SH-SY5Y (cell line): ENCODE measurements around the gene TSSC4.

ENCODE experiments used
- GATA2 ChIP-seq: IDR thresholded peaks from 2 replicates; pipeline ENCODE4 v1.6.1; 2011; ENCODE audit warnings: mild to moderate bottlenecking, low read depth, low read length
- GATA3 ChIP-seq: IDR thresholded peaks from 2 replicates; pipeline ENCODE4 v1.6.1; 2011; ENCODE audit warnings: low read depth, mild to moderate bottlenecking, low read length, moderate library complexity

TSSC4 gene

DNA sequence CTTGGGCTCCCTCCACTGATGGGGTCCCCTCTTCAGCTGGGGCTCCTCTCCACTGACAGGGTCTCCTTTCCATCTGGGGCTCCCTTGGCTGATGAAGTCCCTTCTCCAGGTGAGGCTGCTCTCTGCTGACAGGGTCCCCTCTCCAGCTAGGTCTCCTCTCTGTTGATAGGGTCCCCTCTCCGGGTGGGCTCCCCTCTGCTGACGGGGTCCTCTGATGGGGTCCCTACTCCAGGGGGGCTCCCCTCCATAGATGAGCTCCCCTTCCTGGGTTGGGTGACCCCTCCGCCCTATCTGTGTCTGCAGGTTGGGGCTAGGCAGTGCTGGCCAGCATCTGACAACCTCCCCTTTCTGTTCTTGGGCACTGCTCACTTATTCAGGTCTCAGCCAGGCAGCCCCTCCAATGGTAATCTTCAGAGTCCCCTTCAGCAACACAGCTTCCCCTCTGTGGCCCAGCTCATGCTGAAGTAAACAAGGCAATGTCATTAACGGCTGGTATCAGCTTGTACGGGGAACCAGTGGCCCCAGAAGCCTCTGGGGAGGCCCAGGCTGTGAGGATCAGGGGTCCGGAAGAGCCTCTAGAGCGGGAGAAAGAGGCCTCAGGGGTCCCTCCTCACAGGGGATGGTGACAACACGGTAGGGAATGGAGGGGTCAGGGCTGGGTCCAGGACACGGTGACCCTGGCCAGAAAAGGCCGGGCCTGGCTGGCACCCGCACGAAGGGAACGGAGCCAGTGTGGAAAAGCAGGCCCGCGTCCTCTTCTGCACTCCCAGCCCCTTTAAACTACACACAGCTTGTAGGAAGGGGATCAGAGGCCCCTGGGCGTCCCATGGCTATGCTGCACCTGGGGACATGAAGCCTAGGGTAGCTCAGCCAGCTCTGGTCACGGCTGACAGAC is 33.0 kb upstream of the TSSC4 start:
- TF ChIP-seq GATA2: no peak
- no peak for TF ChIP-seq GATA3

DNA sequence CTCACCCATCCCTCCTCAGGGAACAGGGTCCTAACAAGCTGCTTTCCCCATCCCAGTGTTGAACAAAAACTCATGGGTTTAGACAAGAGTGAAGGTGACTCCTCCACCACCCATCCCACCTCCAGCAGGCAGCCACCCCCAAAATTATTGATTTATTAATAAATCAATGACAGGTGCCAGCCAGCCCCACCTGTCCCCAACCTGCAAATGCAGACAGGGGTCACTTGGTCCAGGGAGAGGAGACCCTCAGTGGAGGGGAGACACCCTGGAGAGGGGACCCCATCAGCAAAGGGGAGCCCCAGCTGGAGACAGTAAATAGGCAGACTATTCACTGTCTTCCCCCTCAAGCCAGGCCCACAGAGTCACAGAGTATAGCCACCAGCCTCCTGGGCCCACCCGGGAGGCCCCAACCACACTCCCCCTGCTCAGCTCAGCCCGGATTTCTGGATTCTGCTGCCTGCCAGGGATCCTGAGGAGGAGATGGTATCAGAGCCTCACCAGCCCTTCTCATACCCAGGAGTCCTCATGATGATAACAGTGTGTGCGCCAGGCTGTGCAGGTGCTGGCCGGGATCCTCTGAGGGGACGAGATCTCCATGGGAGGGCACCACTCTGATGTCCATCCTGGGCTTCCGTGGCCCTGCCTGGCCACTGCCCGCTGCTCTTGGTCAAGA is 32.2 kb upstream of the TSSC4 start:
- TF ChIP-seq GATA3 (no peak), GATA2 (no peak)

GRCh38 chr11:2368851-2369180 is 31.7 kb upstream of the TSSC4 start:
- TF ChIP-seq GATA3: no peak
- TF ChIP-seq GATA2: no peak

DNA sequence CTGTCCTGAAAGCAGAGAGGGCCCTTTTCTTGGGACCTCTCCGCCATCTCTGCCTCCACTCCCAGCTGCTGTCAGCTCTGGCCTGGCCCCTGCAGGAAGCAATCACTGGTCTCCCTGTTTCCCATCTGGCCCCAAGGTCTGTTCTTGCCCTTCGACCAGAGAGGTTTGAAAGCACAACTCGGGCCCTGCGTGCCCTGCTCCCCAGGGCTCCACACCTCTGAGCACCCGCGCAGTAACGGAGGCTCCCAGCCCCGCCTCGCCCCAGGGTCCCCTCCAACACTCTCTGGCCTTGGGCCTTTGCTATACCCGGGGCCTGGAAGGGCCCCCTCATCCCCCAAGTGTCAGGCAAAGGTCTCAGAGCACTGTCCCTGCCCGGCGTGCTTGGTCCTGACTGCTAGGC is 31.2 kb upstream of the TSSC4 start:
- no peak for TF ChIP-seq GATA3
- no peak for TF ChIP-seq GATA2

- TF ChIP-seq GATA3 (no peak), GATA2 (no peak)
These were observed 30.7 kb upstream of the TSSC4 start for GRCh38 chr11:2369896-2370295.

- TF ChIP-seq GATA2 (no peak), GATA3 (no peak)
These were observed 25.9 kb upstream of the TSSC4 start for GRCh38 chr11:2374456-2375201.

DNA sequence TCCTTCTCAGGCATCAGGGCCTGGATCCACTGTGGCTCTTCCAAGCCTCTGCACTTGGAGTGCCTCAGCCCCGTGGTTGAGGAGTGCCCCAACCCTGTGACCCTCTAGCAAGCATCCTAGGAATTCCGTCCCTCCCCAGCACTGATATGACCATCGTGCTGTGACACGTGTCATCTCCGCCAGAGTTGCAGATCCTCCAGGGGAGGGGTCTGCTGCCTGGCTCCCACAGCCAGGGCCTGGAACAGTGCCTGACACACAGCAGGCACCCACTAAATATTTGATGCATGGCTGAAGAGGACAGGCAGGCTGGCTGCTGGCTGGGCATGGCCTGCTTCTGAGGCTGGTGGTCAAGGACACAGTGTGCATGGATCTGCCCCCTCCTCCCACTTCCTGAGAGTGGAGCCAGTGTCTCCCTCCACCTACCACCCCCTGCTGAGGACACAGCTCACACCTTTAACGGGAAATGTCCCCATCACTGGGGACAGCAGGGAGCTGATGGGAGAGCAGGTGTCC is 25.2 kb upstream of the TSSC4 start:
- no peak for TF ChIP-seq GATA3
- TF ChIP-seq GATA2: no peak

- TF ChIP-seq GATA2: no peak
- TF ChIP-seq GATA3: no peak
These were observed 24.5 kb upstream of the TSSC4 start for GRCh38 chr11:2375964-2376551.

DNA sequence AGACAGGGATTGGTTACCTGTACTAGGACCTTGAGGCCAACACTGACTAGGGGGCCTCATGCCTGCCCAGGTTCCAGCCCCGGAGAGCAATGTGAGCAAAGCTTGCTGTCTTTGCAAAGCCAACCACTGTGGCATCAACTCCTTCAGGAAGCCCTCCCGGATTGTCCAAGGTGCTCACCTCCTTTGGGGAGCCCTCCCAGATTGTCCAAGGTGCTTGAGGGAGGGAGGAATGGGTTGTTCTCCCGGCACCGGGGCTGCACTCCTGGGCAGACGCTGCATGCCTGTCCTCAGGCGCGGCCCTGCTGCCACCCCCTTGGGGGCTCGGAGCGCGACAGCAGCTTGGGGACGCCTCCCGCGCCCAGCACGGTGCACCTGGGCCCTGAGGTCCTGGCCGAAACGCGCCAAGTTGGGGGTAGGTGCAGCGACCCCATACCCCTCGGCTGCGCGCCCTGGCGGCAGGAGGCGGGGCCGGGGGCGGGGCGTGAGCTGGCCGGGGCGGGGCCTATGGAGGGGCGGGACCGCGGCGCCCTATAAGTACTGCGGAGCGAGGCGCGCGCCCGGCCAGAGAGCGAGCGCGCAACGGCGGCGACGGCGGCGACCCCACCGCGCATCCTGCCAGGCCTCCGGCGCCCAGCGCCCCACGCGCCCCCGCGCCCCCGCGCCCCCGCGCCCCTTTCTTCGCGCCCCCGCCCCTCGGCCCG is 23.6 kb upstream of the TSSC4 start, which contains the start of gene CD81:
Gene CD81 (plus strand): TSS at position 560 of the 701 bp plus-strand sequence. CDS start 240 bp downstream, outside the sequence.
- TF ChIP-seq GATA2 (no peak), GATA3 (no peak)

DNA sequence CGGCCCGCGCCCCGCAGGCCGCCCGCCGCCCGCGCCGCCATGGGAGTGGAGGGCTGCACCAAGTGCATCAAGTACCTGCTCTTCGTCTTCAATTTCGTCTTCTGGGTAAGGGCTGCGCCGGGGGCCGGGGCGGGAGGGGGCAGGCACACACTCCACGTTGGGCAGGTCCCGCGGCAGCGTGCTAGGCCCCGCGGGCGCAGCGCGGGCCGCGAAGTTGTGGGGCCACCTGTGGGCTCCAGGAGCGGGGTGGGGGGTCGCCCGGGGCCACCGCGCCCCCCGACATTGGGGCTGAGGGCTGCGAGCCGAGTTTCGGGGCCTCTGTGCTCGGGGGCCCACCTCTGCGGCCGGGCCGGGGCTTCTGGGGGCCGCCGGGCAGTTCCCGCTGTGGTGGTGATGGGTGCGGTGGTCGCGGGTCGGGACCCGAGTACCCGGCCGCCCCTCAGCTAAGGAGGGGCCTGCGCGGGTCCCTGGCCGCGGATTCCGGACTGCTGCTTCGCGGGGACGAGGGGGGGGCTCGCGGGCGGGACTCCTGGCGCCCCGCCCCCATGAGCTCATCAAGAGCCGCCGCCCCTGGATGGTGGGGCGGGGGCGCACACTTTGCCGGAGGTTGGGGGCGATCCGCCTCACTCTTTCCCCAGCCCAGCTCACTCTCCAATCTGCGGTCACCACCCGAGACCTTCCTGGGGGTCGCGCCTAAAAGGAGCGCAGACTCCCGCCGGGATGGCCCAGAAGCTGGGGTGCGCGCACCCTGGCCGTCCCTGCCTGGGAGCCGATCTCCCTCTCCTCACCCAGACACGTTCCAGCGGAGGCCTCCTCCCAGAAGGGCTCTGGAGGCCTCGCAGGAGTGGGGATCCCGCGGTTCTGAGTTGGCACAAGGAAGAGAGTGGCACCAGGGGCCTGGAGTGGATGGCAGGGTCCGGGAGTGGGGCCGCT is 22.8 kb upstream of the TSSC4 start:
- TF ChIP-seq GATA2: no peak
- no peak for TF ChIP-seq GATA3

DNA sequence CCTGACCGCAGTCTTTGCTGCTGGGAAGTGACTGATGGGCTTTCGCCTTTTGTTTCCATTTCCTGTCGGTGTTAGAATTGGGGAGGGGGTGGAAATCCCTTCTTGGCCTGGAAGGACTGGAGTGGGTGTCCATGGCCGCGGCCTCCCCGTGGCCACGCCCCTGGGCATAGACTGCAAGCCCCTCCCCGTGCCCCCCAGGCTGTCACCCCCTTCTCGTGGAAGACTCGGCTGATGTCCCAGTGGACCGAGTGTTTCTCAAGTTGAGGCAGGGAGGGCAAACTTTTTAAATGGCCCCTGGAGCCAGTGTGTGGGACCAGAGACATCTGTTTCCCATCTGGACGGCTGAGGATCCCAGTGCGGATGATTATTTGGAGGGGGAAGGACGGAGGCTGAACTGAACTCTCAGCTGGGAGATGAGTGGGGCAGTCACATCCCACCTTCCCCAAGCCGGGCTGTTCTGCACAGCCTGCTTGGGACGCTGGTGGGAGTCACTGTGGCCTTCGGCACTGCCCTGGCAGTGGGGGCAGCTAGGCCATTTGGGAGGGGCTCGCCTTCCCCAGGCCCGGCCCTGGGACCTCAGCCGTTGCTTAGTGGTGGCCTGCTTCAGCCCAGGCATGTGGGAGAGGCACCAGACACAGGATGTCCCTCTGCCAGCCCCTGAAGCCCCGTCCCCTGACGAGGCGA is 21.9 kb upstream of the TSSC4 start:
- TF ChIP-seq GATA3 (no peak), GATA2 (no peak)

- TF ChIP-seq GATA2: no peak
- no peak for TF ChIP-seq GATA3
These were observed 20.9 kb upstream of the TSSC4 start for GRCh38 chr11:2379466-2380174.
